HG03139 (cell line): ENCODE results near the gene TRIM41.
A peak's percentile ranks its signal among the peaks of the same experiment; 100 is the strongest.
"Not testable (repeated sequence)": the region's sequence is repeated elsewhere in the genome, so short reads cannot be mapped to it uniquely, and the experiment has no call there.

Source experiments
- ATAC-seq: cut with Tn5 transposase; IDR thresholded peaks from one replicate; pipeline ENCODE4 v1.9.1; 2021; ENCODE audit not compliant: unreplicated experiment

The TRIM41 gene

GRCh38 chr5:181248277-181248676, 25.2 kb downstream of the TRIM41 start:
- no peak for ATAC-seq

GRCh38 chr5:181255276-181255675, 32.2 kb downstream of the TRIM41 start:
- ATAC-seq = no peak

GRCh38 chr5:181255836-181256578, 32.9 kb downstream of the TRIM41 start:
- no peak for ATAC-seq

GRCh38 chr5:181258576-181258975, 35.5 kb downstream of the TRIM41 start:
- no peak for ATAC-seq

- no peak for ATAC-seq
Observed at GRCh38 chr5:181259283-181259682, 36.2 kb downstream of the TRIM41 start.

- ATAC-seq = no peak
Observed at GRCh38 chr5:181259974-181260719, 37.1 kb downstream of the TRIM41 start.

- peak; percentile 76 for ATAC-seq
Observed at GRCh38 chr5:181260720-181261319, 37.7 kb downstream of the TRIM41 start, which contains the start of gene TRIM52. TRIM52 (minus strand) TSS chr5:181261143; CDS start chr5:181260813, 330 bp downstream.

GRCh38 chr5:181261320-181262049, 38.4 kb downstream of the TRIM41 start:
- peak; percentile 55 for ATAC-seq

- no peak for ATAC-seq
Observed at GRCh38 chr5:181263633-181264032, 40.6 kb downstream of the TRIM41 start.

GRCh38 chr5:181265092-181265671, 42.1 kb downstream of the TRIM41 start:
- ATAC-seq = no peak

GRCh38 chr5:181267291-181267904, 44.3 kb downstream of the TRIM41 start:
- not testable (repeated sequence) for ATAC-seq

GRCh38 chr5:181267907-181268306, 44.8 kb downstream of the TRIM41 start:
- not testable (repeated sequence) for ATAC-seq

GRCh38 chr5:181271081-181271480, 48.0 kb downstream of the TRIM41 start:
- no peak for ATAC-seq

GRCh38 chr5:181273433-181273744, 50.3 kb downstream of the TRIM41 start:
- not testable (repeated sequence) for ATAC-seq

GRCh38 chr5:181280251-181280762, 57.2 kb downstream of the TRIM41 start:
- ATAC-seq = no peak

GRCh38 chr5:181281077-181281983, 58.2 kb downstream of the TRIM41 start:
- ATAC-seq = no peak

GRCh38 chr5:181281984-181282316, 58.9 kb downstream of the TRIM41 start:
- ATAC-seq = no peak

- not testable (repeated sequence) for ATAC-seq
Observed at GRCh38 chr5:181282415-181282814, 59.3 kb downstream of the TRIM41 start.

GRCh38 chr5:181282874-181283273, 59.8 kb downstream of the TRIM41 start:
- ATAC-seq = no peak
